GM21360 (cell line): Measurements from ENCODE around the gene KLHDC7A.

Experiments
- ATAC-seq: cut with Tn5 transposase; IDR thresholded peaks from one replicate; pipeline ENCODE4 v1.9.1; 2021; ENCODE audit warnings: mild to moderate bottlenecking, moderate library complexity; ENCODE audit not compliant: unreplicated experiment

KLHDC7A gene

DNA sequence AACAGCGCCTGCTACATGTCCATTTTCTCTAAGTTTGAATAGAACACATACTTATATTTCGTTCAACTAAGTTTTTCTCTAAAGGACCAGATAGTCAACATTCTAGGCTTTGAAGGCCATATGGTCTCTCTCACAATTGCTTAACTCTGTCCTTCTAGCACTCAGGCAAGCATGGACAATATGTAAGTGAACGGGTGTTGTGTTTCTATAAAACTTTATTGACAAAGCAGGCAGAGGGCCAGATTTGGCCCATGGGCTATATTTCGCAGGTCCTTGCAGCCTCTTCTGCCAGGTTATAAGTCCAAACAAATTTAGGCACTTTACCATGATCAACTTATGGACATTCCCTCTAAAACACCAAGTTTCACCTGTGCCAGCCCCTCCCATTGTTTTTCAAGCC, 21.1 kb downstream of the KLHDC7A start:
- no peak for ATAC-seq

DNA sequence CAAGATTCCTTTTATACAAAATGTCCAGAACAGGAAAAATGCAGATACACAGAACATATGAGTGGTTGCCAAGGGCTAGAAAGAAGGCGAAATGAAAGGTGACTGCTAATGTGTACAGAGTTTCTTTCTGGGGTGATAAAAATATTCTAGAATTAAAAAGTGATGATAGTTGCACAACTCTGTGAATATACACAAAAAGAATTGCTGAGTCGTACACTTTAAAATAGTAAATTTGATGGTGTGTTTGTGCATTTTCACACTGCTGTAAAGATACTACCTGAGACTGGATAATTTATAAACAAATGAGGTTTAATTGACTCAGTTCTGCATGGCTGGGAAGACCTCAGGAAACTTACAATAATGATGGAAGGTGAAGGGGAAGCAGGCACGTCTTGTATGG, 23.9 kb downstream of the KLHDC7A start:
- ATAC-seq = no peak

DNA sequence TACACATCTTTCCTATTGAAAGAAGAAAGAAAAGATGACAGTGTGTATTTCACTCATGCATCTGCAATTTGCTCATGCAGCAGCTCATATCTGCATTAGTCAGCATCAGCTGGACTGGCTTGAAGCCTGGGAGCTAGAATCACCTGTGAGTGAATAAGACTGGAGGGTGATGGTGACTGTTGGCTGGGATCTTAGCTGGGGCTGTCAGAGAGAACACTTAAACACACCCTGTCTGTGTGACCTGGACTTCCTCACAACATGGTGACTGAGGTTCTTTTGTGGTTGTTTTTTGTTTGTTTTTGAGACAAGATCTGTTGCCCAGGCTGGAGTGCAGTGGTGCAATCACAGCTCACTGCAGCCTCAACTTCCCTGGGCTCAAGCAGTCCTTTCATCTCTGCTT, 24.9 kb downstream of the KLHDC7A start:
- no peak for ATAC-seq

DNA sequence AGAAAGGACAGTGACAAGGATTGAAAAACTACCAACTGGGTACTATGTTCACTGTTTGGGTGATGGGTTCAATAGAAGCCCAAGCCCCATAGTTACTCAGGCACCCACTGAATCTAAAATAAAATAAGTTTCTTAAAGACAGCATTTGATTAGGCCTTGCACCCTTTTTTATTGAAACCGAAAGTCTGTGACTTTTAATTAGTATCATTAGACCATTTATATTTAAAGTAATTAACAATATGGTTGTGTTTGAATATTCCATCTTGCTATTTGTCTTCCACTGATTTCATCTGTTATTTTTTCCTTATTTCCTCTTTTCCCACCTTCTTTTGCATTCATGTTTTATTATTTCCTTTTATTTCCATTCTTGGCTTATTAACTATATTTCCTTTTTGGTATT, 27.4 kb downstream of the KLHDC7A start:
- no peak for ATAC-seq

DNA sequence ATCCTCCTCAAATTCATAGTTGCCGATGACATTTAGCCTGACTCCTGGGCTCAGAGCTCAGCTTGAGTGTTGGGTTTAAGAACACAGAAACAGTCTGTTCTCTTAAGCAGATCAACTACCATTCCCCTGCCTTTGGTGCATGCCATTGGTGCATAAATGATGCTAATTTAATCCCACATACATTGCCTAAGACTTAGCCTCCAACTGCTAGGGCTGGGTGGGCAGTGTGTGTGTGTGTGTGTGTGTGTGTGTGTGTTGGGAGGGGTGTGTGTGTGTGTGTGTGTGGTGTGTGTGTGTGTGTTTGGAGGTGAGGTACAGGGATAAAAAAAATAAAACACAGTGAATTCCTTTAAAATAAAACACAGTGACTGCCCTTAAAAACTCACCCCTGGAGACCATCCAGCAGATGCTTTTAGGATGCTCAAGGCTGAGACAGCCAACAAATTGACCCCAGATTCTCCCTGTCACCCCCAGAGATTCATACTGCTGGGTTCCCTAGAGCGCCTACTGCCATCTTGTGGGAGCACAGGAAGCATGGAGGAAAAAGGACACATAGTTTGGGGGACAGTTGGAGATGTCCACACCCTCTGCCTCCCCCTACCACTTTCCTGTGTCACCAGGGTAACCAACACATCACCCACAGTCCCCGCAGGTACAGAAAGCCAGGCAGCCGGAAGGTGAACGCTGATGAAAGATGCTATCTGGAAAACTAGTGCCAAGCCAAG, 30.6 kb downstream of the KLHDC7A start:
- ATAC-seq = no peak

DNA sequence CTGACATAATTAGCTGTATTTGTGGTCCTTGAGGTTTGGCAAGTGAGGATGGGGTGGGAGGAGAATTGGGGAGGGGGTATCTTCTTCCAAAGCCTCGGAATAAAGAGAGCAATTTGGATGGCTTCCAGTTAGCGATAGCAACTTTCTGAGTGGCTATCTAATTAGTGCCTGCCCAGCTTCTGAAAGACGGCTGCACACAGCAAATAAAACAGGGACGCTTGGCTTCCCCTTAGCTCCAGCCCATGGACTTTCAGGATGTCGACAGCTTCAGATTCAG, 31.1 kb downstream of the KLHDC7A start:
- ATAC-seq = no peak

DNA sequence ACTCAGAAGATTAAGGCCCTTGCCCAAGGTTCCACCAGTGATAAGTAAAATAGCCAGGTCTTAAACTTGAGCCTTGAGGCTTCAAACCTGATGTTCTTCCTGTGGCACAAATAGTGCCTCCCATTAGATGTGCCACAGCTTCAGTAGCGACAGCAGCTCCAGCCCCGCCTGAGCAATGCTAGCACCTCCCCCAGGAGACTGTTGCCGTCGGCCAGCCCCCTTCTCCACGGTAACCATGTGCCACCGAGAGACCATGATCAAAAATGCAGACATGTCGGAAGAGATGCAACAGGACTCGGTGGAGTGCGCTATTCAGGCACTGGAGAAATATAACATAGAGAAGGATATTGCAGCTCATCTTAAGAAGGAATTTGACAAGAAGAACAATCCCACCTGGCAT, 32.2 kb downstream of the KLHDC7A start:
- no peak for ATAC-seq

DNA sequence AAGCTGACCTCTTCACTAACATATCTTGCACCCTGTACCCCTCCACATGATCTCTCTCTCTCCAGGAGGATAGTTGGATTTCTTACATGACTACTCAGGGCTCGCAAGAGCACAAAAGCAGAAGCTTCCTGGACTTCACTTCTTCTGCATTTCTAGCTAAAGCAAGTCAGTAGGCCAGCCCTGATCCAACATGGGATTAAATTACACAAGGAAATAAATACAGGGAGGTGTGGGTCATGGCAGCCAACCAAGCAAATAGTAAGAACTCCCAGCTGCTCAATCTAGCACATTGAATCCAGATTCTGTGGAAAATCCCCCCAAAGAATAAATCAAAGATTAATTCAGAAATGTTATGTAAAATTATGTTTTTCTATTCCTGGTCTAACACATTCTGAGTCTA, 33.3 kb downstream of the KLHDC7A start:
- no peak for ATAC-seq

DNA sequence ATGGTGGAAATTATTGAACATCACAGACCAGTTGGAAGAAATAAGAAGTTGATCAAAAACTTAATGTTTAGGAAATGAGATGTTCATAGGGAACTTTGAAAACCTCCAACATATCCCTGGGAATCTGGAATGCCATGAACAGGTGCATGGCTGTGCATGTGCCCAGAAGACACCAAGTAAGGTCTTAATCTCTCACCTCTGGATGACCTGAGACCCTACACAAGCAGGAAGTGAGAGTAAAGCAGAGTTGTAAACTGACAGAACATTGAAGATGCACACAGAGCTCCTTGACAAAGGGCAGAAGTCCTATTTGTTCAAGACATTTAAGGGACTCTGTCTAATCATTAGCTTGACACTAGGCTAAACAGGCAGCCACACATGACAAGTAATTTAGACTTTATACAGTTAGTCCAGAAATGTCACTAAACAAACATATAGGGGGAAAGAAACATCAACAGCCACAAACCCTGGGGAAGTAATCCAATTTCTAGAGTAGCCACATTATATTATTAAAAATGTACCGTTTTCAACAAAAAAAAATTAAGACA, 34.5 kb downstream of the KLHDC7A start:
- no peak for ATAC-seq

DNA sequence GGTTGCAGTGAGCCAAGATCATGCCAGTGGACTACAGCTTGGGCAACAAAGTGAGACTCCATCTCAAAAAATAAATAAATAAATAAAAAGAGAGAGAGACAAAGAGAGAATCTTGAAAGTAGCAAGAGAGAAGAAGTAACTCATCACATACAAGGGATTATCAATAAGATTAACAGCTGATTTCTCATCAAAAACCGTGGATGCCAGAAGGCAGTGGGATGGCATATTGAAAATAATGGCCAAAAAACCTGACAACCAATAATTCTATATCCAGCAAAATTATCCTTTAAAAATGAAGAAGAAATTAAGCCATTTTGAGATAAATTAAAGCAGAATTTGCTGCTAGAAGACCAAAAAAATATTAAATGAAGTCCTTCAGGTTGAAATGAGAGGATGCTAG, 35.7 kb downstream of the KLHDC7A start:
- ATAC-seq = no peak

DNA sequence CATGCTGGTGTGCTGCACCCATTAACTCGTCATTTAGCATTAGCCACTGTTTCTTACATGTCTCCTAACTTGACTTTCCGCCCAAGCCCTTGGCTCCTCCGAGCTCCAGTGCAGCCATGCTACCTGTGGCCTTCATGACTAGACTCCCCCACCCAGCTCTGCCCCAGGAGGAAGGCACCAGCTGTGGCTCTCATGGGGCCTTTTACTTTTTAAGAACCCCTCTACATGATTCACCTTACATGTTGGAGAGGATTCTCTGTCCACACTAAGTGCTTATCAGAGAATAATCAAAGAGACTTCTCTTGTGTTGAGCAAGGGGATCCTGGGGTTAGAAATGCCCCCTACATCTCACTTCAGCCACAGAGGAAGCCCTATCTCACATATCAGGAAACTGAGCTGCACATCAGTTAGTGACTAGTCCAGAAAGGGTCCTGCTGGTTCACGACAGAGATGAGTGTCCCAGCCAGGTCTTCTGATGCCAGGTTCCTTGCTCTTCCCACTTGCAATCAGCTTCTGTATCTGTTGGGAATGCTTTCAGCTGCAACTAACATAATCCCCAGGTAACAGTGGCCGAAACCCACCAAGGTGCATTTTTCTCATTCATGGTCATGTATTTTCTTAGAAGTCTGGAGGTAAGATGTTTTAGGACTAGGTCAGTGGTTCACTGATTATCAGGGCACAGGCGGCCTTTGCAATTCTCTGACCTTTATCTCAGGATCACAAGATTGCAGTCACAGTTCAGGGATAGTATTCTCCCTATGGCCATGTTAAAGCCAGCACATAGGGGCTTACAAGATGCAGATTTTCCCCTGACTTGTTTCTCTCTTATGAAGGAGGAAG, 45.9 kb downstream of the KLHDC7A start:
- no peak for ATAC-seq

DNA sequence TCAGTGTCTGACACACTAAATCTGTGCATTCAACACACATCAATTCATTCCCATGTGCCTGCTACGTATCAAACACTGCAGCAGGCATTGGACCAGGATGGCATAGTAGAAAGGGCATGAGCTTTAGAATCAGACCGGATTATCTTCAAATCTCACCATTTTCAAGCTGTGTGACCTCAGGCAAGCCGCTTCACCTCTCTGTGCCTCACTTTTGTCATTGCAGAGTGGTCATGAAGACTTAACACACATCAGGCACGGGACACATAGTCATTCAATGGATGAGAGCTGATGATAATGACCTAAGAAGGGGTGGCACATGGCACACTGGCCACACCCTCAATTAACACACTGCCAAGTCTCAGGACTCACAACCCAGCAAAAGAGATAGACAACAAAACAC, 46.8 kb downstream of the KLHDC7A start:
- no peak for ATAC-seq

DNA sequence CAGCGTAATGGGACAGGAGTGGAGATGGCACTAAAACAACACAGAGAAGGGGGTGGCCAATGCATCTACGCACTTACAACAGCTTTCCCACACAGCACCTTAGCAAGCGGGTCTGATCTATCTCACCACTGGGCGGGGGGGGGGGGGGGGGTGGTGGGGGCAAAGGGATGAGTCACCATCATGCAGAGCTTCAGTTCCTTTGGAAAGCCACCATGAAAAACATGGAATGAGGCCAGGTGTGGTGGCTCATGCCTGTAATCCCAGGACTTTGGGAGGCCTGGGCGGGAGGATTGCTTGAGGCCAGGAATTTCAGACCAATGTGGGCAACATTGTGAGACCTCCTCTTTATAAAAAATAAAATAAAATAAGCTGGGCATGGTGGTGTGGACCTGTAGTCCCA, 47.2 kb downstream of the KLHDC7A start:
- ATAC-seq = no peak

DNA sequence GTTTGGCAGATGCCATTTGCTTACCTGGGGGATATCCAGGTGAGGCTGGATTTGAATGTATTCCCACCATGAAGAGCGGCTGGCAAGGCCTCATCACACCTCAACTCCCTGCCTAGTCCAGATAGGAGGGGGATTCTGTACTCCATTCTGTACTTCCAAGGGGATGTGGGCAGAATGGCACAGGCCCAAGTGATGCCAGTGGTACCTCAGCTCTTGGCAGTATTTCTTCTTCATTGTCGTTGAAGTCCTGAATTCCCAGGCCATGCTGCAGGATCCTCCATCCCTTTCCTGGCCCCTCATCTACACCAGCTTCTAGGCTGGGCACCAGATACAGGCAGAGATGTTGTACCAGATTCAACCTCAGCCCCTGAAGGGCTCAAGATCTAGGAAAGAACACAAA, 47.9 kb downstream of the KLHDC7A start:
- ATAC-seq = no peak

DNA sequence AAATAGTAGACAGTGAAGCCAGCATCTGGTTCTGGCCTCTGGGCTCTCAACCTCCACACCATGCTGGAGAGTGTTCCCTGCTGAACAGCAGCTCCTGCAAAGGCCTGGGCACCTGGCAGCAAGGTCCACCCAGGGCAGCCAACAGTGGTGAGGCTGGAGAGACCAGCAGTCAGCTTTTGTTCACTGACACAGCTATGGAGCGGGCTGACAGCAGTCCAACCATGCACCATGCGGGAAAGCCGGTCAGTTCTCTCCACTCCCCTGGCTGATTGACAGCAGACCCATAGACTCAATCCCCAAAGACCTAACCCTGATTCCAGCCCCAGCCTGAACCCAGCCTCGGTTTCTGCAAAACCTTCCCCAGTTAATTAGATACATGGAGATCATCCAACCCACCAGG, 49.0 kb downstream of the KLHDC7A start:
- no peak for ATAC-seq

DNA sequence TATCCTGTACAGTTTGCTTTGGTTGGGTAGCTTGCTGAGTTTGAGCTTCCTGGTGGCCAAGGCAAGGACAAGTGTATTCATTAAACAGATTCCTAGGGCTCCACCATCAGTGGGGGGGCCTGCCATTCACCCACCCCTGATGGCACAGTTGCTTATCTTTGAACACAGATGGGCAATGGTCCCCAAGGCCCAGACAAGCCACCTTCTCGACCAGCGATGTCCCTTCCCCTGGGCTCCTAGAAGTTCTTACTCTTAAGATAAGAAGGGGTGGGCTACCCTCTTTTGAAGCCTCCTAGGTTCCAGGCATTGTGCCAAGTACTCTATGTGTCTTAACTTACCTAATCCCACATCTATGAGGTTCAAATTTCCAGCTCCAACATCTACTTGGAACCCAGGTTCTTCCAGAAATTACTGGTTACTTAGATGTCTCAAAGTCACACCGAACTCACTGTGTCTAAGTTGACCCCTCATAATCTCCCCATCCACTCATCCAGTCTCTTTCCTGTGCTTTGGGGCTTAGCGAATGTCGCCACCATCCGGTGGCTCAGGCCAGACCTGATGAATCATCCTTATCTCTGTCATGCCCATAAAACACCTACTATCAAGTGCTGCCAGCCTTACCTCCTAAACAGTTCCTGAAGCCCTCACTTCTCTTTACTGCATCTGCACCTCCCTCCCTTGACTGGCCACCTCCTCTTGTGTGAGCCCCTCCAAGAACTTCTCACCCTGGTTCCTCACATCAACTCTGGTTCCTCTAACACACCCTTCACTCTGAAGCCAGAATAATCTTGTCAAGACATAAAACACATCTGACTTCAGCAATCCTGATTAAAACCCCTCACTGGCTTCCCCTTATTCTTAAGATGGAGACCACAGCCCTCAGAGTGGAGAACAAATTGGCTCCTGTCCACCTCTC, 50.1 kb downstream of the KLHDC7A start:
- no peak for ATAC-seq

DNA sequence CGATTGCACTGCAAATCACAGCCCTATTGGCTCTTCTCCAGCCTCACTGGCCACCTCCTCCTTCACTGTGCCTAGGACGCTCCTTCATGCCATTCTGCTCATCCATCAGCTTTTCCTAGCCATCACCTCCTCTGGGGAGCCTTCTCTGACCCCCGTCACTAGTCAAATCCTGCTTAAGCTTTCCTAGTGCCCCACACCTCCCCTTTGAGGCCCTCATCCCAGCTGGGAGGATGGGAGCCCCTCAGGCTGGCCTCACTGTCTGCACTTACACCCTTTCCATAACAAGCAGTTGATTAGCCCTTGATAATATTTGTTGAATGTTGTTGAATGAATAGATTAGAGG, 50.7 kb downstream of the KLHDC7A start:
- ATAC-seq = no peak

DNA sequence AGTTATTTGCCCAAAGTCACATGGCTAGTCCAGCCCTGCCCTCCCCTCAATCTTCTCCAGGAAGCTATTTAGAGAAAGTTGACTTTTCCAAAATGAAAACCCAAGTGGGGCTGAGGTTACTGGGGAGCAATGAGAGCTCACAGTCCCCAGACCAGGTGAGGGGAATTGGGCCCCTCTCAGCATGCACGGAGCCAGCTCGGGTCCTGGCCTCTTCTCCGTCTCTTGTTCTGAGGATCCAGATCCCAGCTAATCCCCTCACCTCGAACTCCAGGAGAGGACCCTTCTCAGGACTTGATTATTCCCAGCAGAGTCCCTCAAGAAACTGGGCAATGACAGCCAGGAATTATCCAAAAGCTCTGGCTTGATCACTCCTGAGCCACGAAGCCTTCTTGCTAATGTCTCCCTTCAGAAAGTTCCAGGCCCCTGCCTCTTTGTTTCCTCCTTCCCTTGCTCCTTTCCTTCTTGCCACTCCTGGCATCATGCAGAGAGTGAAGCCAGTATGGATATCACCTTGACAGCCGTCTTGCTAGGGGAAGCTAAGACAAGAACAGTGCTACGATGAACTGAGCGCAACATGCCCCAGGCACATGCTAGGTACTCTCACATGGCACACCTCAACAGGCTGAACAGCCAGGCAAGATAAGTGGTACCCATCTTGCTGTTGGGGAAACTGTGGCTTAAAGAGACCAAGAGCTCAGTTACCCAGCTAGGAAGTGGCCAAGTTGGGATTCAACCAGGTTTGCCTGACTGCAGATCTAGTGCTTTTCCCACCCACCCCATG, 51.9 kb downstream of the KLHDC7A start:
- ATAC-seq = no peak

DNA sequence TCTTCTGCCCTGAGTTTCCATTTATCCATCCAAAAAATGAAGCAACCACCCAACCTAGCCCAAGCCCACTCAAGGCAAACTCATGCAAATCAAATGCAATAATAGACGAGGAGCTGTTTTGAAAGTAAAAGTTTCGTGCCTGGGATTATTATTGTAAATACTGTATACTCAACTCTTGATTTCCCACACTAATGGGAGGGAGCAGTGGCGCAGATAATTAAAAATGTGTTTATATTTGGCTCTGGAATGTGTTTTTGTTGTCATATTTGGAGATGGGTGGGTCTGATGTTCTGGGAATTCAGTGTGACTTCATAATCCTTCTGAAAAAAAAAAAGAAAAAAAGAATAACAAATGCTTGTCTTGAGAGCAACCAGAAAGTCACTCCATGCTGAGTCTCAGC, 52.5 kb downstream of the KLHDC7A start:
- ATAC-seq = no peak

DNA sequence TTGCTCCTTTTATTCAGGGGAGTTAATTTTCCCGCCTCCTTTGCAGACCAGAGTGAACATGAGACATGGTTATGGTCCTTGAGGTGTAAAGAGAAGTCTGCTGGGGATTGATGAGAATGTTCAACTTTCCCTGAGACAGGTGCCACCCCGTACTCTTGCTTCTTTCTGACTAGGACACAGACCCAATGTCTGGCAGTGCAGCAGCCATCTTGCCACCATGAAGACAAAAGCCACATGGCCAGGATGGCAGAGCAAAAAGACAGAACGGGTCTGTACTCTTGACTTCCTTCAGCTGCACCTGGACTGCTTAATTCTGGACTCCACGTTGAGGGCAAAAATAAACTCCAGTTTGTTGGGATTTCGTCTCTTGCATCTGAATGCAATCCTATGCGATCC, 54.1 kb downstream of the KLHDC7A start:
- no peak for ATAC-seq
